ENCODE data around the gene CCT4.
"Not testable (repeated sequence)": the region's sequence is repeated elsewhere in the genome, so short reads cannot be mapped to it uniquely, and the experiment has no call there.

CCT4 gene

DNA sequence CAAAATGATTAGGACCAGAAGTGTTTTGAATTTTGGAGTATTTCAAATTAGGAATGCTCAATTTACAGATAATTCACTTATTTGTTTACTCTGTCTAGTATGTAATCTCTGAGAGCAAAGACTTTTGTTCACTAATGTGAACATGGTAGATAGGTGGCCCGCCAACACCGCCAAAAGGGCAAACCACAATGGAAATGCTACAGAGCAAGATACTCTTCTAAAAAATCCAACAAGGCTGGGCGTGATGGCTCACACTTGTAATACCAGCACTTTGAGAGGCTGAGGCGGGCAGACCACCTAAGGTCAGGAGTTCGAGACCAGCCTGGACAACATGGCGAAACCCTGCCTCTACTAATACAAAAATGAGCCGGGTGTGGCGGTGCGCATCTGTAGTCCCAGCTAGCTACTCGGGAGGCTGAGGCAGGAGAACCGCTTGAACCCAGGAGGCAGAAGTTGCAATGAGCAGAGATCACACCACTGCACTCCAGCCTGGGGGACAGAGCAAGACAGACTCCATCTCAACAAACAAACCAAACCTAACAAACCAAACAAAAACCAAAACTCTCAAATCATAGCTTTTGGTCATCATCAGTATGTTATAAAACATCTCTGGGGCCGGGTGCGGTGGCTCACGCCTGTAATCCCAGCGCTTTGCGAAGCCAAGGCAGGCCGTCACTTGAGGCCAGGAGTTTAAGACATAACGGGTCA is 2.4 kb downstream of the CCT4 start:
- no peak for DNase-seq (ENCODE audit: insufficient read length, low spot score)
- FAIRE-seq: no peak
- TF ChIP-seq SPI1 (IDR thresholded peaks at IDR 0.05; ENCODE audit: low read depth, low read length) (no peak), POLR2AphosphoS5 (IDR thresholded peaks at IDR 0.05; ENCODE audit: low read depth, low read length) (0 out of 2 replicates have a peak, but pooled peaks have one; percentile 31)

DNA sequence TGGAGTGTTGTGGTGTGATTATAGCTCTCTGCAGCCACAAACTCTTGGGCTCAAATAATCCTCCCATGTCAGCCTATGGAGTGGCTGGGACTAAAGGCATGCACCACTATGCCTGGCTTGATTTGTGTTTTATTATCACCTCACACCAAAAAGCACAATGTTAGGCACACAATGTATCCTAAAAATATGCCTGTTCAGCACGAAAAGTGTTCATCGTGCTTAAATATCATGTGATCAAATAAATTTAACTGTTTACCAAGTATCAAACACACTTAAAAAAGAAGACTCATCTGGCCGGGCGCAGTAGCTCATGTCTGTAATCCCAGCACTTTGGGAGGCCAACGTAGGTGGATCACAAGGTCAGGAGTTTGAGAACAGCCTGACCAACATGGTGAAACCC is 5.6 kb downstream of the CCT4 start:
- no peak for TF ChIP-seq TAF1 (IDR thresholded peaks at IDR 0.05; ENCODE audit: low read depth, low read length)
- no peak for TF ChIP-seq POLR2AphosphoS5 (IDR thresholded peaks at IDR 0.05; ENCODE audit: low read depth, low read length)
- no peak for TF ChIP-seq POLR2A (IDR thresholded peaks at IDR 0.05; ENCODE audit: low read depth, low read length)
- TF ChIP-seq POU2F2 (IDR thresholded peaks at IDR 0.05; ENCODE audit: low read depth, low read length): no peak
- no peak for TF ChIP-seq PAX5 (IDR thresholded peaks at IDR 0.05; ENCODE audit: insufficient read depth, low read length, severe bottlenecking)
- TF ChIP-seq SPI1 (IDR thresholded peaks at IDR 0.05; ENCODE audit: low read depth, low read length): no peak
- FAIRE-seq (no peak), DNase-seq (ENCODE audit: insufficient read length, low spot score) (no peak)

DNA sequence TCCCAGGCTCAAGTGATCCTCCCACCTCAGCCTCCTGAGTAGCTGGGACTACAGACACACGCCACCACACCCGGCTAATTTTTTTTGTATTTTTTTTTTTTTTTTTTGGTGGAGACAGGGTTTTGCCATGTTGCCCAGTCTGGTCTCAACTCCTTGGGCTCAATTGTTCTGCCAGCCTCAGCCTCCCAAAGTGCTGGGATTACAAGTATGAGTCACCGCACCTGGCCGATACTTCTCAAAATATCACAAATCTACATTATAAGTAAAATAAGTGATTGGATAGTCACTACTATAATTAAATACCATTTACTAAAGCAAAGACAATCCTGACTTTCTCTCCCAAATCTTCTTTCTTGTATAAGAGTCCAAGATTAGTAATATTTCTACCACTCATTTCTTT is 9.1 kb downstream of the CCT4 start:
- not testable (repeated sequence) for FAIRE-seq; DNase-seq (ENCODE audit: insufficient read length, low spot score)

DNA sequence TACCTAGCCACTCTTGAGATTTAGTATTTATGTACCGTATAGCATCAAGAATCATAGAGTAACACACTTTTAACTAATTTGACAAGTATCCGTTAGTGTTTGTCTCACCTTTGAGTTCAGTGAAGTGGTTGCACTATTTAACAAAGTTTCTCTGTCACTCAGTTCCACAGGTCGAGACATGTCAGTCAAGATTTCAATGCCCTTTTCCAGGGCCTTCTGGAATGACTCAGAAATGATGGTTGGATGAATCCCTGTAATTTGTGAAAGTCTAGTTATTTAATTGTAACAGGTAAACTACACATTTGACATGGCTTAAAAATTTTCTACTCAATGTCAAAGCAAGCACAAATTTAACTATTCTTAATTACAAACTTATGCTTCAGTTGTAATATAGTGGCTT is 9.7 kb downstream of the CCT4 start:
- FAIRE-seq: no peak
- DNase-seq (ENCODE audit: insufficient read length, low spot score): no peak
- TF ChIP-seq POLR2AphosphoS5 (IDR thresholded peaks at IDR 0.05; ENCODE audit: low read depth, low read length) (no peak), POU2F2 (IDR thresholded peaks at IDR 0.05; ENCODE audit: low read depth, low read length) (no peak), SPI1 (IDR thresholded peaks at IDR 0.05; ENCODE audit: low read depth, low read length) (no peak)

DNA sequence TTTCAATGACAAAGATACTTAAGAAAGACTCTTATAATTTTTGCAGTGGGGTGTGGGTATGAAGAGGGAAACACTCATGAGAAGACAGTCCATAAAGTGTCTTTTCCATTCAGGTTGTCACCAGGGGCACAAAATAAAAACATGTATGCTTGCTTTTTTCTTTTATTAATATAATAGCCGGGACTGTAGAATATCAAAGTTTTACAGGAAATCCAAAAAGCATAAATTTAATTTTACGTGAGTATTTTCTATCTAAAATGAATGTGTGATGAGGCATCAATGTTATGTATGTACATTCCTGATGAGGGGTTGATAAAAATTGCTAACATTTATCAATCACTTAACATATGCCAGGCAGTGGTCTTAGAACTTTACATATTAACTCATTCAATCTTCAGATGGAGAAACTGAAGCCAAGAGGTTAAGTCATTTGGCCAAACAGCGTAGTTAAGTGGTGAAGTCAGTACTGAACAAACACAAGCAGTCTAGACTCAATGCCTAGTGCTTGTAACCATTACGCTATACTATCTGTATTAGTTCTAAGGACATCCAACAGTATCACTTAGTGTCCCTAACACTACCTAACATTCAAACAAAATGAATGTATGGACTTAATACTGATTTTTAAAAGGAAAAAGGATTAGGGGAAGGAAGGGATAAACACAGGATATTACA is 10.7 kb downstream of the CCT4 start:
- FAIRE-seq: peak; percentile 31
- TF ChIP-seq TAF1 (IDR thresholded peaks at IDR 0.05; ENCODE audit: low read depth, low read length) (no peak), POU2F2 (IDR thresholded peaks at IDR 0.05; ENCODE audit: low read depth, low read length) (no peak), POLR2AphosphoS5 (IDR thresholded peaks at IDR 0.05; ENCODE audit: low read depth, low read length) (no peak), SPI1 (IDR thresholded peaks at IDR 0.05; ENCODE audit: low read depth, low read length) (no peak), PAX5 (IDR thresholded peaks at IDR 0.05; ENCODE audit: insufficient read depth, low read length, severe bottlenecking) (no peak), POLR2A (IDR thresholded peaks at IDR 0.05; ENCODE audit: low read depth, low read length) (no peak)
- DNase-seq (ENCODE audit: insufficient read length, low spot score): no peak

DNA sequence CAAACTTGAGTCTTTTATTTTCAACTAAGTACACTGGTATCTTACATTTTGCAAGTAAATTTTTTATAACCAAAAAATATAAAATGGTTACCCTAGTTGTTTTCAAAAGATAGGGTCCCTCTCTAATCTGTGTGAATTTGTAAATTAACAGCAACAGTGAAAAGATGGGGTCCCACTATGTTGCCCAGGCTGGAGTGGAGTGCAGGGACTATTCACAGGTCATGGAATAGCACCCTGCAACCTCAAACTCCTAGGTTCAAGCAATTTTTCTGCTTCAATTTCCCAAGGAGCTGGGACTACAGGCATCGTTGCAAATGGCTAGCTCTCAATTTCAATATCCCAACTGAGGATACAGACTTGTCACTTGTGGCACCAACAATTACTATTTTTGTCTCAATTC is 12.1 kb downstream of the CCT4 start:
- DNase-seq (ENCODE audit: insufficient read length, low spot score) (no peak), FAIRE-seq (no peak)
- TF ChIP-seq TAF1 (IDR thresholded peaks at IDR 0.05; ENCODE audit: low read depth, low read length) (no peak), PAX5 (IDR thresholded peaks at IDR 0.05; ENCODE audit: insufficient read depth, low read length, severe bottlenecking) (no peak), POLR2AphosphoS5 (IDR thresholded peaks at IDR 0.05; ENCODE audit: low read depth, low read length) (no peak), POU2F2 (IDR thresholded peaks at IDR 0.05; ENCODE audit: low read depth, low read length) (no peak), POLR2A (IDR thresholded peaks at IDR 0.05; ENCODE audit: low read depth, low read length) (no peak), SPI1 (IDR thresholded peaks at IDR 0.05; ENCODE audit: low read depth, low read length) (no peak)

DNA sequence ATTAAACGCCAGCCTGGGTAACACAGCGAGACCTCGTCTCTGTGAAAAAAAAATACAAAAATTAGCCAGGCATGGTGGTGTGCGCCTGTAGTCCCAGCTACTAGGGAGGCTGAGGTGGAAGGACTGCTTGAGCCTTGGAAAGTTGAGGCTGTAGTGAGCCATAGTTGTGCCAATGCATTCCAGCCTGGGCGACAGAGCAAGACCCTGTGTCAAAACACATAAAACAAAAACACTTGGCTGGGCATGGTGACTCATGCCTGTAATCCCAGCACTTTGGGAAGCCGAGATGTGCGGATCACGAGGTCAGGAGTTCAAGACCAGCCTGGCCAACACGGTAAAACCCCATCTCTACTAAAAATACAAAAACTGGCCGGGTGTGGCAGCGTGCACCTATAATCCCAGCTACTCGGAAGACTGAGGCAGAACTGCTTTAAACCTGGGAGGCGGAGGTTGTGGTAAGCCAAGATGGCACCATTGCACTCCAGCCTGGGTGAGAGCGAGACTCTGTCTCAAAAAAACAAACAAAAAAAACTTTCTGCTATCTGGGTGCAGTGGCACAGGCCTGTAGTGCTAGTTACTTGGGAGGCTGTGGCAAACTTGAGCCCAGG is 21.9 kb downstream of the CCT4 start:
- not testable (repeated sequence) for FAIRE-seq

DNA sequence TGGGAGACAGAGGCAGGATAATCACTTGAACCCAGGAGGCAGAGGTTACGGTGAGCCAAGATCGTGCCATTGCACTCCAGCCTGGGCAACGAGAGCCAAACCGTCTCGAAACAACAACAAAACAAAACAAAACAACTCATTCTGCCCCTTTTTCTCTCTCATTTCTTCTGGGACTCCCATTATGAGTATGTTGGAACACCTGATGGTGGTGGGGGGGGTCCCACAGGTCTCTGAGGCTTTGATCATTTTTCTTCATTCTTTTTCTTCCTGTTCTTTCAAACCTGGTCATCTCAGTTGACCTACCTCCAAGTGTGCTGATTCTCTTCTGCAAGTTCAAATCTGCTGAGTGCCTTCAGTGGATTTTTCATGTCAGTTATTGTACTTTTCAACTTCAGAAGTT is 26.4 kb downstream of the CCT4 start:
- TF ChIP-seq POU2F2 (IDR thresholded peaks at IDR 0.05; ENCODE audit: low read depth, low read length) (no peak), SPI1 (IDR thresholded peaks at IDR 0.05; ENCODE audit: low read depth, low read length) (no peak)
- no peak for DNase-seq (ENCODE audit: insufficient read length, low spot score)
- FAIRE-seq: no peak

More for the DNA sequence above, 21.9 kb downstream of the CCT4 start:
- DNase-seq (ENCODE audit: insufficient read length, low spot score): not testable (repeated sequence)

DNA sequence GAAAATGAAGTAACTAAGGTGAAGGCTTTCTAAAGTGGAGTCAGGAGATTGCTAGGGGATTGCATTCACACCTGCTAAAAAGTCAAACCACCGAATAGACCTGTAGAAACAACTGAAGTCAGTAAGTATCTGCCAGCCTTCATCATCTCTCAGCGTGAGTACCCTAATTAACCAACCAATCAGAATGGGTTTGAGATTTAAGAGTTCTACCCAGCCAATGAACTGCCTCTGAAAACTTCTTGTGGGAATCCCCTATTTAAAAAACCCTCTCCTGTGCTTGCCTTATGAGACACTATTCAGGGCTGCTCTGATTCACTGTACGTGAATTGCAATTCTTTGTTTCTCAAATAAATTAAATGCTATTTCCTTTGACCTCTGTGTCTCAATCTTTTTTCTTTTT is 31.2 kb downstream of the CCT4 start:
- no peak for DNase-seq (ENCODE audit: insufficient read length, low spot score)
- no peak for TF ChIP-seq PAX5 (IDR thresholded peaks at IDR 0.05; ENCODE audit: insufficient read depth, low read length, severe bottlenecking)
- no peak for TF ChIP-seq POLR2A (IDR thresholded peaks at IDR 0.05; ENCODE audit: low read depth, low read length)
- no peak for TF ChIP-seq TAF1 (IDR thresholded peaks at IDR 0.05; ENCODE audit: low read depth, low read length)
- no peak for TF ChIP-seq POLR2AphosphoS5 (IDR thresholded peaks at IDR 0.05; ENCODE audit: low read depth, low read length)
- TF ChIP-seq SPI1 (IDR thresholded peaks at IDR 0.05; ENCODE audit: low read depth, low read length): no peak
- TF ChIP-seq POU2F2 (IDR thresholded peaks at IDR 0.05; ENCODE audit: low read depth, low read length): no peak

DNA sequence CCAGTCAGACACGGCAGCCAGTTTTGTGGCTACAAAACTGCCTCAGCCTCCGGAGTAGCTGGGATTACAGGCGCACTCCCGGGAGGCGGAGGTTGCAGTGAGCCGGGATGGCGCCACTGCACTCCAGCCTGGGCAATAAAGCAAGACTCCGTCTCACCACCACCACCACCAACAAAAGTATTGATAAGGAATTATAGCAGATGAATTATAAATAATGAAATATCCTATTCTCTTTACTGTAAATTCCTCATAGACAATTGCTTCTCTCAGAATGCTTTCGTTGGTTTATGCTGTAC is 33.2 kb downstream of the CCT4 start:
- FAIRE-seq: no peak
- TF ChIP-seq POLR2AphosphoS5 (IDR thresholded peaks at IDR 0.05; ENCODE audit: low read depth, low read length) (no peak), POU2F2 (IDR thresholded peaks at IDR 0.05; ENCODE audit: low read depth, low read length) (no peak), POLR2A (IDR thresholded peaks at IDR 0.05; ENCODE audit: low read depth, low read length) (no peak), SPI1 (IDR thresholded peaks at IDR 0.05; ENCODE audit: low read depth, low read length) (no peak), PAX5 (IDR thresholded peaks at IDR 0.05; ENCODE audit: insufficient read depth, low read length, severe bottlenecking) (no peak), TAF1 (IDR thresholded peaks at IDR 0.05; ENCODE audit: low read depth, low read length) (no peak)
- DNase-seq (ENCODE audit: insufficient read length, low spot score): no peak

More for the DNA sequence above, 31.2 kb downstream of the CCT4 start:
- FAIRE-seq: no peak

All from GM12891 (cell line).